Dedifferentiated amniotic fluid mesenchymal stem cell (primary cell): Measurements from ENCODE around the gene TKFC.
A peak's percentile ranks its signal among the peaks of the same experiment; 100 is the strongest.

ENCODE experiments used
- DNase-seq: peaks from one replicate; pipeline ENCODE4 v3.0.0-alpha.2; 2016; ENCODE audit errors: extremely low spot score

Gene TKFC

DNA sequence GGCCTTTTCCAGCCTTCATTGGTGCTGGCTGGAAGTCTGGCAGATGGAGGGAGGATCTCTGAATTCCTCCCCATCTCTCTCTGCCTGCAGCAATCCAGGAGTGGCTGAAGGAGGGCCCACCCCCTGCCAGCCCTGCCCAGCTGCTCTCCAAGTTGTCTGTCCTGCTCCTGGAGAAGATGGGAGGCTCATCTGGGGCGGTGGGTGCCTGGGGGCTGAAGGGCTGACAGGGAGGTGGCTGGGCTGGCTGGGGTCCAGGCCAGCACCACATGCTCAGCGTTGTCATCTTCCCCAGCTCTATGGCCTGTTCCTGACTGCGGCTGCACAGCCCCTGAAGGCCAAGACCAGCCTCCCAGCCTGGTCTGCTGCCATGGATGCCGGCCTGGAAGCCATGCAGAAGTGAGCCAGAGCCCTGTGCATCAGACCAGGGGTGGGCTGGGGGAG lies 12.2 kb downstream of the TKFC start:
- DNase-seq = no peak

DNA sequence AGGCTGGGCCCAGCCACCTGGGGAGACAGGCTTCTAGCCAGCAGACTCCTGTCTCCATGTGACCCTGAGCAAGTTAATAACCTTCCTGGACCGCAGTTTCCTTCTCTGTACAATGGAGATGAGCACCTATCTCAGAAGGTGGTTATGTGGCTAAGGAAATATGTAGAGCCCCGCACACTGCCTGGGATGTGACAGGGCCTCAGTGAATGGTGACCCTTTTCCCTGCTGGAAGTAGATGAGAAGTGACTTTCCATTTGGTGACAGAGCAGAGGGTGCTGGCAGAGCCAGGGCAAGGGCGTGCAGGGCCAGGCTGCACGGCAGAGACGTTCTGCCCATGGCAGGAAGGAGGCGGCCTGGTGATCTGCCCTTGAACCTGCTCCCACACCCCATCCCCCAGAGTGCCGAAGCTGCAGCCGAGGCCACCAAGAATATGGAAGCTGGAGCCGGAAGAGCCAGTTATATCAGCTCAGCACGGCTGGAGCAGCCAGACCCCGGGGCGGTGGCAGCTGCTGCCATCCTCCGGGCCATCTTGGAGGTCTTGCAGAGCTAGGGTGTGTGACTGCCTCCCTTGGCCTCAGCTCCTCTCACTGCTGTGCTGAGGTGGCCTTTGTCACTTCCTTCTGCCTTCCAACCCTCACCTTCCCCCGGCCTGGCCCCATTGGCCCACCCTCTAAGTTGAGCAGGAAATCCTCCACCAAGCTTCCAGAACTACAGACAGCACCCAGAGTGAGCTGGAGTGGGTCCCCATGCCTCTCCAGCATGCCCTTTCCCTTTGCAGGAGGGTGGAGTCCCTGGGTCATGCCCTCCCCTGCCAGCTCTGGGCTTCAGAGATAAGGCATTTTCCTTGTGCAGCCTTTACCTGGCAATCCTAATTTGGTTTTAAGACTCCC lies 13.2 kb downstream of the TKFC start:
- no peak for DNase-seq

DNA sequence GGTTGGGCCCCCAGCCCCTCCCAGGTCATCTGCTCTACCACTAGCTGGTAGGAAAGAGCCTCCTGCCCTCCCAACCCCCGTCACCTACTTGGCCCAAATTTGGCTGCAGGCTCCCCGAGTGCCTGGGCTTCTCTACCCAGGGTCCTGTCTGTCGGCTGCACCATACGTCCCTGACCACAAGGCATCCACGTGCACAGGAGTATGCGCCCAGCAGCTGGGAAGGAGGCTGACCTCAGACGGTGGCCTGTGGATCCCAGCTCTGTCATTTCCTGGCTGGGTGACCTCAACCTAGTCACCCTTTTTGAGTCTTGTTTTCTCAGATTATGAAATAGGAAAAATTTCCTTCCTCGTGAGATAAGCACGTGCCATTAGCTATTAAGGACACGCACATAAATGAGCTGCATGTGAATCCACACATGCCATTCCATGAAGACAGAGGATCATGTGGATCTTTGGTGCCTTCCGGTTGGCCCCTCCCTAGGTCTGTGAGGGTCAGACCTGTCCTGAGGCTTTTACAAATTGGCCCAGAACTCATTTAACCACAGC lies 15.0 kb downstream of the TKFC start:
- no peak for DNase-seq

DNA sequence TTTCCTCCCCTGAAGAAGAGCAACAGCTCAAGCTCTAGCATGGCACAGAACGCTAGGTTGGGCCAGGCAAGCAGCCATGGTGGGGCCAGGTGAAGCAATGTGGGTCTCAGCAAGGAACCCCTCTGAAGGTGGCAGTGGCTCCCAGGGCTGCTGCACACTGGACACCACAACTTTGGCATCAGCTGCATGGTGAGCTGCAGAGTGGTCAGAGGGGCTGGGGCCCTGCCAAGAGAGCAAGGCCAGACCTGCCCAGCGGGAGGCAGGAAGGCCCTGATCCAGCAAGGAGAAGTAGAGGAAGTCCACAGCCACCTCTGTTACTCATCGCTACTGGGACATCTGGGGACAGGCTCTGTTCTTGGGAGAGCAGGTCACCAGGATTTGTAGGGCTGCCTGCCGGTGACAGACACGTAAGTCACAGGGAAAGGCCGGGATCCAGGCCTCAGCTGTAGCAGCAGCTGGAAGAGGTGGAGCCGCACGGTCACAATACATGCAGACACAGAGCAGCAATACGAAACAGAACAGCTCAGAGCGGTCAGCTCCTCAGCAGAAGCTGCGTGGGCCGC lies 16.2 kb downstream of the TKFC start:
- no peak for DNase-seq

DNA sequence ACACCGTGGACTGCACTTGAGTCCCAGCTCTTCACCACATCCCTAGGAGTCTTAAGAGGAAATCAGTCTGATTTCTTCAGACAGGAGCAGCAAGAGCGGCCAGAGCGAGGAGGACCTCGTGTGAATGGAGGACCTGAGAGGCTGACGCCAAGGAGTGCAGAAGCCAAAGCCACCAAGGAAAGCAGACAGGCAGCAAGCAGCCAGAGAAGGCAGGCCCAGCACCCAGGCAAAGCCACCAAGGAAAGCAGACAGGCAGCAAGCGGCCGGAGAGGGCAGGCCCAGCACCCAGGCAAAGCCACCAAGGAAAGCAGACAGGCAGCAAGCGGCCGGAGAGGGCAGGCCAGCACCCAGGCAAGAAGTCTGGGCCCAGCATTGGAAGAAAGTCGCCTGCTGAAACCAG lies 16.9 kb downstream of the TKFC start:
- no peak for DNase-seq

DNA sequence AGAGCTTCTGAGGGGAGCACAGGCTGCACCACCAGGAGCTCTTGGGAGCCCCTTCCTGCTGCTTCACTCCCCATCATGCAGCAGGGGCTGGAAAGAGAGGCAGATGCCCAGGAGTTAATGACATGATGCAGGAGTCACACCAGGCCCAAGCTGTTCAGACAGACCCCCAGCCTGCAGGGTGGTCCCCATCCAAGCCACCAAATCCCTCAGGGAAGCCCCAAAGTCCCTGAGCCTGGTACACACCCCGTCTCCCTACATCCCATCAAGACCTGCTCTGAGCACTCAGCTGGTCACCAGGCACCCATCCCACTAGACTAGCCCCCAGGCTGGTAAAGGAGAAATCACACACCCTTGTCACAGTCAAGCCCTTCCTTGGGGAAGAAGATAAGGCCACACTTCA lies 17.3 kb downstream of the TKFC start:
- DNase-seq = no peak

DNA sequence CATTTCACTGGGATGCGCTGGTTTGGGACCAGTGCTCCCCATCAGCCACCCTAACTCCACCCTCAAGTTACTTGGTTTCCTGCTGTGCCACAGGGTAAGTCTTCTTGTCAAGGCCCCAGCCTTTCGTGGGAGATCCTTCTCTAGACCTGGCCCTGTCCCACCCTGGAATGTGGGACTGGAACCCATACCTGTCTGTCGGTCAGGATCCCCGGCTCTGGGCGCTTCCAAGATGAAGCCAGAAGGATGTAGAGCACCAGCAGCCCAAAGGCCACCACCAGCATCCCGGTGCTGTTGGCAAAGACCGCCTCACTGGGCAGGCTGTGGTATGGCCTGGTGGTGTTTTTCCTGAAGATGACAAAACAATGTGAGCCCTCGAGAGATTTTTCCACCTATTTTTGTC lies 17.8 kb downstream of the TKFC start:
- DNase-seq = no peak

DNA sequence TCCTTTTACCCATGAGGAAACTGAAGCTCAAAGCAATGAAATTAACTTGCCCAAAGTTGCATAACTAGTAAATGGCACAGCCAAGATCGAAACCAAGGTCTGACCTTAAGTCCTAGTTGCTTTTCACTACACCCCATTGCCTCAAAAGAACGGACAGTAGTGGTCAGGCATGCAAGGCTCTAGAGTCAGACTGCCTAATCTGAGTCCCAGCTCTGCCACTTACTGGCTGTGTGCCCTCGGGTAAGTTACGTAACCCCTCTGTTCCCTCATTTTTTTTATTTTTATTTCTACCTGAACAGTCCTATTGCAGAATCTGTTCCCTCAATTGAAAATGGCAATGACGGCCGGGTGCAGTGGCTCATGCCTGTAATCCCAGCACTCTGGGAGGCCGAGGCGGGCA lies 19.0 kb downstream of the TKFC start:
- no peak for DNase-seq

DNA sequence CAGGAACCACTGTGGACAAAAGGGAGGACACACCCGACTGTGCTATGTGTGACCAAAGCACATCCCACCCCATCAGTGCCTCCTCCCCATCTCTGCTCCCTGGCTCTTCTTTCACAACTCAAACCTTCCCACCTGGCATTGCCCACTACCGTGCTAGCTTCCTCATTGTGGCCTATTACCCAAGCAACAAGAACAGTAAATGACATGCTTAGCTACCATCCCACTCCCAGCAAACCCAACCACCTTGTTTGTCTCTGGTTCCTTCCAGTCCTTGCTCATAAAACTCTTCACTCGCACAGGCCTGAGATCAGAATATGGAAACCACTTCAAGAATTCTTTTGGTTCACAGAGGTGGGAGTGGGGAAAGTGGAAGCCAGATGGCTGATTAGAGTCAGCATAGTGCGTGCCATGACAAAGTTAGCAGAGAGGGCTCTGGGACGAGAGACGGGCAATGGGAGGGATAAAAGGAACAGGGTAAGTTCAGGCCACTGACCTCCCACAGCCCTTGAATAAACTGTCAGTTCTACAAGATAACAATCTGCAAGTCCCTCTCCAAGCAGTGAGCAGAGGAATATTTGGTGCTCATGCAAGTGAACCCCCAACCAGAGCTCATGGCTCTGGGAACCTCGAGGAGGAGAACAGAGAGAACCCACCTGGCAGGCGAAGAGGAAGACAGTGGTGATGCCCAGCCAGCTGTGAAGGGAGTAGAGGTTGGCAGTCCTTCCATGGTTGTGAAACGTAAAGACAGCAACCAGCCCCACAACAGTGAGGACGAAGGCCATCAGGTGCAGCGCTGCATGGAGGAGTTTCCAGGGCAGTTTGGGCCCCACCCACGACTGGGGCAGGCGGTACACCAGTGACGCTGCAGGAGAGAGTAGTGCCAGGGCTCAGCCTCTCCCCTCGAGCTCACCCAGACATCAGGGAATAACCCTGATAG lies 20.4 kb downstream of the TKFC start:
- no peak for DNase-seq

DNA sequence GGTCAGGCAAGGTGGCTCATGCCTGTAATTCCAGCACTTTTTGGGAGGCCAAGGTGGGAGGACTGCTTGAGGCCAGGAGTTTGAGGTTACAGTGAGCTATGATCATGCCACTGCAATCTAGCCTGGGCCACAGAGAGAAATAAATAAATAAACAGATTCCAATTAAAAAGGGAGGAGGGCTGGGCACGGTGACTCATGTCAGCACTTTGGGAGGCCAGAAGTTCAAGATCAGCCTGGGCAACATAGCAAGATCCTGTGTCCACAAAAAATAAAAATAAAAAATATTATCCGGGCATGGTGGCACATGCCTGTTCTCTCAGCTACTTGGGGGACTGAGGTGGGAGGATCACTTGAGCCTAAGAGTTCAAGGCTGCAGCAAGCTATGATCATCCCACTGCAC lies 21.2 kb downstream of the TKFC start:
- DNase-seq = no peak

DNA sequence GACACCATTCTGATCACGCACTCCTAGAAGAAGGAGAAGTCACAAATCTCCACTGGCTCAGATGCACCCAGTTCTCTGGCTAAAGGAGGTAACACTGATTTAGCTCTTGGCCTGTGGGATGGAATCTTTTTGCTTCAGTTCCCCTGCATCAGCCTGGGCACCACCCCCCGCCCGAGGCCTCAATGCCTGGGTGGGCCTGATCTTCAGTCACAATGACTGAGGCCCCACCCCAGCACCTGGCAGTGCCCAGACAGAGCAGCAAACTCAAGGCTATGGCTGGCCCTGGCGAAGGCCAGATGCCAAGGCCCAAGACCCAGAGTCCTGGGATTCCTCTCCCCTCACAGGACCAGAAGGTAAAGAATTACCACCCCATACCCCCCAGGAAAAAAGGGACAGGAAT lies 23.7 kb downstream of the TKFC start:
- DNase-seq = no peak

DNA sequence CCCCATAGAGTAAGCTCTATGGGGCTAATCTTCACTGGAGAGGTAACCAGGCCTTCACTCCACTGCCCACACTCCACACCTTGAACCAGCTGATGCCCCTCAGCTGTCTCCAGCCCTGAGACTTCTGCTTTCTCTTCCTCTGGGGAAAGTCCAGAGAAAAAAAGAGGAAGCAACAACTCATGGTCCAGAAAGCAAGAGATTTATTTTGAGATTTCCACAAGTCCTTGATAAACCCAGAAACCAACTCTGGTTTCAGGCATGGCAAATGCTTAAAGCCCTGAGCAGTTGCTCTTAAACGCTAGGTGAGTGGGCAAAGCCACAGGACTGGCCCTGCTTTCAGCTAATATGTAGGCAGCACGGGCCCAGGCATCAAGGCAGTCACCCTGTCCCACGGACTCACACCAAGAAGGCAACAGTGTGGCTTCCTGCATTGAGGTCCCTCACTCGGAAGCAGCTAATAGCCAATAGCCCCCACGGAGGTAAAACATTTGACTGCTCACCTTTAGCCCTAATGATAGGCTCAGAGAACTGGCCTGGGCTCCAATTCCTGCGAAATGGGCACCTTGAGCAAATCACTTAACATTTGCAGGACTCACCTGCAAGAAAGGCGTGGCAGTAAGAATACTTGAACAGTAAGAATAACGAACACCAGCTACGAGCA lies 24.3 kb downstream of the TKFC start:
- no peak for DNase-seq

DNA sequence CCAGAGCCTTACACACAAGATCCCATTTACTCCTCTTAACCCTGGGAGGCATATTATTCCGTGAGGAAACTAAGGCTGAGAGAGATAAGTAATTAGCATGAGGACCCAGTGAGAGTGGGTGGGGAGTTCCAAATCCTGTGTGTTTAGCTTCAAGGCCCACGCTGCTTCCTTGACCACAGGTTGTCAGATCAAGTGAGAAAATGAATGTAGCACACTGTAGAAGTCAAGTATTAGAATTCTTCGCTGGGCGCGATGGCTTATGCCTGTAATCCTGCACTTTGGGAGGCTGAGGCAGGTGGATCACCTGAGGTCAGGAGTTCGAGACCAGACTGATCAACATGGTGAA lies 24.8 kb downstream of the TKFC start:
- DNase-seq = no peak

DNA sequence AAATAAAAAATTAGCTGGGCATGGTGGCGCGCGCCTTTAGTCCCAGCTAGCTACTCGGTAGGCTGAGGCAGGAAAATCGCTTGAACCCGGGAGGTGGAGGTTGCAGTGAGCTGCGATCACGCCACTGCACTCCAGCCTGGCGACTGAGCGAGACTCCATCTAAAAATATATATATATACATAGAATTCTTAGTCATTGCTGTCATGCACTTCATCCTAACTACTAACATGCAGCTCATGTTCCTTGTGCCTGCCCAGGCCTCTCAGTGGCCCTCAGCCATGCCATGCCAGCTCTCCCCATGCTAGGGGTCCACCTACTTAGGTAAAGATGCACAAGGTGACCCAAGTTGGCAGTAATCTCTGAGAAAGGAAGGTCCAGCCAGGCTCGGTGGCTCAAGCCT lies 25.5 kb downstream of the TKFC start:
- no peak for DNase-seq

DNA sequence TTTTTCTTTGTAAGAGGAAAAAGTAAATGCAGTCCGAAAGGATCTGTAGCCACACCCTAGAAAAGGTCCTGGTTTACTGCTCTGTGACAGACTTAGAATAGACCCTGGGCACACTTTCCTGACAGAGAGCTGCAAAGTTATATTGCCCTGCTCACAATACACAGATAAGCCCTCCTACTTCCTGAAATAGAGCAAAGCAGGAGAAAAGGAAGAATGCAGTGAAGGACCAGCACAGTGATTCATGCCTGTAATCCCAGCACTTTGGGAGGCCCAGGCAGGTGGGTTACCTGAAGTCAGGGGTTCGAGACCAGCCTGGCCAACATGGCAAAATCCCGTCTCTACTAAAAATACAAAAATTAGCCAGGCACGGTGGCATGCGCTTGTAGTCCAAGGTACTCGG lies 26.5 kb downstream of the TKFC start:
- no peak for DNase-seq

DNA sequence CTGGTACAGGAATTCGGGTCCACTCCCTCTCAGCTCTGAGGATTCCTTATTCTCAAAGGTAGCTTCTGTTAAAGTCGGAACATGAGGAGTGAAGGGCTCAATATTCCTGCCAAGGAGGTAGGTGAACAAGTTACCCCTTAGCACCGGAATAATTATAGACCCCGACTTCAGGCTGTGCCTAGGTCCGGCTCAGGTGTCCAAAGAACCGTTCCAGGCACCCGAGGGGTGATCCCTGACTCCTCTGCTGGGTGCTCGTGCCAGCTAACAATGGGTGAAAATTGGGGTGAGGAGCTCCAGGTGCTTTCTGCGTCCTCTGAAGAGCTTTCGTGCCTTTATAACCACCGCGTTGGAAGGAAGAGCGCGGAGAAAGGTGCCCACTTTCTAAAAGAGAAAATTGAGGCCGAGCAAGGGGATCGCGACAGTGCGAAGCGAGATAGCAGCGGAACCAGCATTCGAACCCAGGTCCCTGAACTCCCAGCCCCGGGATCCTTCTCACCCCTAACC lies 28.3 kb downstream of the TKFC start:
- no peak for DNase-seq

DNA sequence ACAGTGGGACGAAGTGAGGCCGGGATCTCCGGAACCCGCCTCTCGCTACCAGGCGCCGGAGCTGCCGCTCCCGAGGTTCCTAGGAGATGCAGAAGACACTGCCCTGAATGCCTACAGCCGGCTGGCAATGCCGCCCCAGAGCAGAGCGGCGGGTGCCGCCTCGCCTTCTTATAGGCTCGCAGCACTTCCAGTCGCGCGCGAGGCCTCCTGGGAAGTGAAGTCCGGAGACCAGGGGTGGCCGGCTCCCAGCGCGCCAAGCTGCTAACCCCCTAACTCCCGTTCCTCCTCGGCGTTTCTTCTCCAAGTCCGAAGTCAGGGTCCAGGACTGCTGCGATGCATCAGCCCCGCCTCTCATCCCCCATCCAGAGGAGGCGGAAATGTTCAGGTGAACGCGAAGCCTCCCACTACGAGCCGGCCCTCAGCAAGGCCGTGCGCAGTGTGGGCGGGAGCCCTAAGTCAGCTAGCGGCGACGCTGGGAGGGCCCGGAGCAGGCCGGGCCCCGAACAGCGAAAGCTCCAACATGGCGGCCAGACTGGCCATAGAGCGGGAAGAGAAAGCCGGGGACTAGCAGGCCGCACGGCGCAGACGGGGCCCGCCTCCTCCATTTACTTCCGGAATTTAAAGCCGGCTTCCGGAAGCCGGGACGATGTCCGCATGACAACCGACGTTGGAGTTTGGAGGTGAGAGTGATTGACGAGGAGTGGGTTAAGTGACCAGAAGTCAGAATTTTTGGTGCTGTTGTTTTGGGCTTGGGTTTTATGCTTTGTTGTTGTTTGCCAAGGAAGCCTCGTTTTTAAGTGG lies 28.9 kb downstream of the TKFC start, which contains the start of the genes CYB561A3 and TMEM138:
Gene CYB561A3, minus strand, starts transcription at position 142 of the 801 bp plus-strand sequence. CDS start 5,169 bp downstream, outside the sequence.
Gene TMEM138, plus strand, starts transcription at position 634 of the 801 bp plus-strand sequence. CDS start 2,017 bp downstream, outside the sequence.
- DNase-seq = peak; percentile 94

DNA sequence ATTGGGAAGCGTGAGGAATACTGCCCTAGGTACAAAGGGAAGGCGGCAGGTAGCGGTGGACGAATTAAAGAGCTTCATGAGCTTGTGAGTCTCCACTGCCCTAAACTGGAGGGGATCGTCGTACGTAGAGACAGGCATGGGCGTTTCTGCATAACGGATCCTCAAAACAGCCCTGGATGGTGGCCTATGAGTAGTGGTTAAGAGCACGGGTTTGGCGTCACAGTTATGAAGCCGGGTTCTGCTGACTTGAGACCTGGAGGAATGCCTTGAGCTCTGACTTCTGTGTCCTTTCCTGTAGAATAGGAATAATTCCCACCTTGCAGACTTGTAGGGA lies 29.5 kb downstream of the TKFC start:
- no peak for DNase-seq

DNA sequence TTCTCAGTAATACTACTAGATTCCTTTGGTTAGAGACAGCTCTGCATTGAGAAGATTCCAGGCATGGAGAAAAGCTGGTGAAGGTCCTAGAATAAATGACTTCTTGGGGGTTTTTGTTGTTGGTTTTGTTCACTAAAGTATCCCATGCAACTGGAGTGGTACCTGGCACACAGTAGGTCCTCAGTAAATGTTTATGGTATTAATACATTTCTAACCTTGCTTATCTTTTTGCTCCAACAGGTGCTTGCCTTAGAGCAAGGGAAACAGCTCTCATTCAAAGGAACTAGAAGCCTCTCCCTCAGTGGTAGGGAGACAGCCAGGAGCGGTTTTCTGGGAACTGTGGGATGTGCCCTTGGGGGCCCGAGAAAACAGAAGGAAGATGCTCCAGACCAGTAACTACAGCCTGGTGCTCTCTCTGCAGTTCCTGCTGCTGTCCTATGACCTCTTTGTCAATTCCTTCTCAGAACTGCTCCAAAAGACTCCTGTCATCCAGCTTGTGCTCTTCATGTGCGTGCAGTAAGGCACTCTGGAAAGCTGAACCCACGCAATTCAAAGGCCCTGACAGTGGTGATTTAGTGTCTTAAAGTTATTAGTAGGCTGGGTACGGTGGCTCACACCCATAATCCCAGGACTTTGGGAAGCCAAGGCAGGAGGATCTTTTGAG lies 31.1 kb downstream of the TKFC start:
- DNase-seq = no peak

DNA sequence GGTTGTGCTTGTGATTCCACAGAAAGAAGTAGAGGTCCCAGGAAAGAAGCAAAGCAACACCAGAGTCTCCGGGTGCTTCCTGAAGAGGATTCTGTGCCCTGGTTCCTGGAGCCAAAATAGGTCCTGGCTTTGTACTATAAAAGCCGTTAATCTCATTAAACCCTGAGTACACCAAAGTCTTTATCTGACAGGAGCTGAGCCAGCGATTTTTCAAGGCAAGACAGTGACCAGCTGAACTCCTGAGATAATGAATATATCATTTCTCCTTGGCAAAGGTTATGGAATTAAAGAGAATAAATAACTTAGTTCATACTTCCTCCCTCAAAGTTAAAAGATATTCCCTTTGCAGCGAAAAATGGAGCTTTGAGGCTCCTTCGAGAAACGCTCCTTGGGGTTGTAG lies 34.4 kb downstream of the TKFC start:
- DNase-seq = no peak
